Measurements from ENCODE around the gene L3MBTL4.

GRCh38 chr18:6013171-6013810, 401.4 kb downstream of the L3MBTL4 start:
- no peak for TF ChIP-seq CTCF (IDR thresholded peaks at IDR 0.05)
- TF ChIP-seq POLR2A (IDR thresholded peaks at IDR 0.05), result no peak
- no peak for TF ChIP-seq POLR2AphosphoS5 (IDR thresholded peaks at IDR 0.05)
